A549 (cell line): ENCODE results near the gene LSS. TPM values are rescaled to one million over a fixed set of nuclear protein-coding genes. Genes with fewer than 3 reads are reported as not detected.

Source experiments
- ATAC-seq, 2 experiments: fragments of 200-7000 bp in 1 of 2; fragments of >200 bp in 1 of 2; cut with Nextera tagmentation in 1 of 2; cut with Tn5 transposase in 1 of 2; 3 replicates each; pipeline versions ENCODE4 v1.8.0 to v1.9.1; 2018 to 2020; ENCODE audit warnings: mild to moderate bottlenecking in 1 of 2, moderate library complexity in 1 of 2
- CTCF ChIA-PET: fragments of 300-600 bp; sonication (Branson Sonifier 250); formaldehyde crosslinking; extraction: SDS; loops from one replicate; lab custom pipeline; 2021; ENCODE audit warnings: antibody characterized with exemption, inconsistent platforms; lab: Yijun Ruan, JAX
- POLR2A ChIA-PET: fragments of 350-600 bp; formaldehyde crosslinking; extraction: SDS; loops from one replicate; lab custom pipeline; 2021; ENCODE audit warnings: antibody characterized with exemption, inconsistent platforms; lab: Yijun Ruan, JAX
- DNase-seq, 2 experiments: peaks; one replicate each; pipeline versions ENCODE4 v3.0.0 to v3.0.0-alpha.2; 2011 to 2016; ENCODE audit warnings: low read depth in 1 of 2, low spot score in 1 of 2
- FAIRE-seq: peaks from 2 replicates; lab custom pipeline; 2011; peaks lifted over from hg19 to GRCh38; lab: Jason Lieb, UNC
- H3K27ac ChIP-seq, 2 experiments: fragments of >200 bp; sonication (Bioruptor Twin); formaldehyde crosslinking; 3 replicates each; pipeline ENCODE4 v1.5.1; 2016 to 2017
- H3K4me1 ChIP-seq: fragments of >200 bp; sonication (Bioruptor Twin); formaldehyde crosslinking; 3 replicates; pipeline ENCODE4 v1.6.1; 2016
- H3K4me2 ChIP-seq: fragments of >200 bp; sonication (Bioruptor Twin); formaldehyde crosslinking; 3 replicates; pipeline ENCODE4 v1.6.1; 2016
- H3K4me3 ChIP-seq: fragments of >200 bp; sonication (Bioruptor Twin); formaldehyde crosslinking; 3 replicates; pipeline ENCODE4 v1.5.1; 2016
- H3K9me3 ChIP-seq: fragments of >200 bp; sonication (Bioruptor Twin); formaldehyde crosslinking; 3 replicates; pipeline ENCODE4 v1.6.1; 2016
- BCL3 ChIP-seq: fragments of >200 bp; sonication (Bioruptor Twin); formaldehyde crosslinking; IDR thresholded peaks from 3 replicates; pipeline ENCODE4 v1.6.1; 2016
- CBX2 ChIP-seq: fragments of 200-600 bp; sonication (generic); IDR thresholded peaks from 2 replicates; pipeline ENCODE4 v1.6.1; 2016; ENCODE audit warnings: low read depth, mild to moderate bottlenecking, borderline replicate concordance
- CEBPB ChIP-seq, 2 experiments: fragments of >200 bp in 1 of 2; sonication (Bioruptor Twin) in 1 of 2; formaldehyde crosslinking in 1 of 2; IDR thresholded peaks; 2 replicates each; pipeline ENCODE4 v1.6.1; 2012 to 2016
- CTCF ChIP-seq: fragments of >200 bp; sonication (Bioruptor Twin); formaldehyde crosslinking; IDR thresholded peaks from 3 replicates; pipeline ENCODE4 v1.5.1; 2016
- E2F6 ChIP-seq: IDR thresholded peaks from 2 replicates; pipeline ENCODE4 v1.6.1; 2012; ENCODE audit warnings: low read depth, borderline replicate concordance
- ELK1 ChIP-seq: fragments of 150-350 bp; IDR thresholded peaks from 2 replicates; pipeline ENCODE4 v1.6.1; 2014; ENCODE audit warnings: low read depth, mild to moderate bottlenecking, low read length
- HOXB5 ChIP-seq: fragments of 250-450 bp; sonication (Bioruptor Pico); IDR thresholded peaks from 2 replicates; pipeline ENCODE4 v1.5.0; 2020; ENCODE audit warnings: mild to moderate bottlenecking, moderate library complexity
- JUN ChIP-seq, 2 experiments: fragments of >200 bp; sonication (Bioruptor Twin); formaldehyde crosslinking; IDR thresholded peaks; 2 replicates in 1 of 2; 3 replicates in 1 of 2; pipeline ENCODE4 v1.6.1; 2016 to 2017
- JUNB ChIP-seq: fragments of >200 bp; sonication (Bioruptor Twin); formaldehyde crosslinking; IDR thresholded peaks from 2 replicates; pipeline ENCODE4 v1.6.1; 2016
- KDM1A ChIP-seq: fragments of 200-600 bp; sonication (generic); IDR thresholded peaks from 2 replicates; pipeline ENCODE4 v1.6.1; 2016; ENCODE audit warnings: low read depth, mild to moderate bottlenecking
- MAFK ChIP-seq: fragments of 450-650 bp; IDR thresholded peaks from 2 replicates; pipeline ENCODE4 v1.6.1; 2014; ENCODE audit not compliant: partially characterized antibody
- MAX ChIP-seq: IDR thresholded peaks from 2 replicates; pipeline ENCODE4 v1.6.1; 2012
- MYC ChIP-seq: IDR thresholded peaks from 2 replicates; pipeline ENCODE4 v1.6.1; 2012; ENCODE audit warnings: mild to moderate bottlenecking, inconsistent platforms, low read length, improper control_type of control experiment, borderline replicate concordance
- PHF8 ChIP-seq: fragments of 200-600 bp; sonication (generic); IDR thresholded peaks from 2 replicates; pipeline ENCODE4 v1.6.1; 2016; ENCODE audit warnings: low read depth, mild to moderate bottlenecking, antibody characterized with exemption, moderate library complexity, borderline replicate concordance
- POLR2A ChIP-seq: IDR thresholded peaks from 2 replicates; pipeline ENCODE4 v1.6.1; 2012; ENCODE audit warnings: mild to moderate bottlenecking, low read length
- REST ChIP-seq: fragments of 200-600 bp; sonication (generic); IDR thresholded peaks from 2 replicates; pipeline ENCODE4 v1.6.1; 2016; ENCODE audit warnings: antibody characterized with exemption, mild to moderate bottlenecking, moderate library complexity
- SMC3 ChIP-seq: fragments of >200 bp; sonication (Bioruptor Twin); formaldehyde crosslinking; IDR thresholded peaks from 3 replicates; pipeline ENCODE4 v1.6.1; 2018; ENCODE audit warnings: inconsistent platforms
- SREBF2 ChIP-seq: fragments of 450-650 bp; IDR thresholded peaks from 2 replicates; pipeline ENCODE4 v1.6.1; 2014; ENCODE audit warnings: mild to moderate bottlenecking, moderate library complexity
- TP53 ChIP-seq: fragments of 250-450 bp; sonication (Bioruptor Pico); IDR thresholded peaks from 2 replicates; pipeline ENCODE4 v1.5.0; 2021; ENCODE audit warnings: mild to moderate bottlenecking, moderate library complexity
- ZFP36 ChIP-seq: fragments of 450-650 bp; IDR thresholded peaks from 2 replicates; pipeline ENCODE4 v1.6.1; 2014; ENCODE audit warnings: borderline replicate concordance; ENCODE audit not compliant: partially characterized antibody
- ZNF302 ChIP-seq: fragments of 250-450 bp; sonication (Bioruptor Pico); IDR thresholded peaks from 2 replicates; pipeline ENCODE4 v1.9.0; 2021; ENCODE audit warnings: inconsistent platforms, mild to moderate bottlenecking, moderate library complexity
- WGBS: methylation state at CpG from one replicate; pipeline ENCODE4 v1.1.6; 2017; ENCODE audit errors: missing lambda C conversion rate; 5-methylcytosine and 5-hydroxymethylcytosine counted together
- polyA plus RNA-seq, 4 experiments: library from polyadenylated mRNA; depleted of rRNA in 3 of 4; stranded (reverse); fragments of >200 nt; fragmentation: RNase III in 1 of 4; extraction: RNeasy Plus Mini Kit Qiagen cat#74134 plus additional on column Dnase treatment in 1 of 4; gene quantifications; 2 replicates in 3 of 4; 3 replicates in 1 of 4; pipeline ENCODE4 v1.2.3, GENCODE V29; 2011 to 2017

The LSS gene
- polyA plus RNA-seq, 2 of the 4 experiments (the other 2 are of a cell fraction): 9.5 to 22.0 TPM

GRCh38 chr21:46229133-46229922 lies 754 bp upstream of the LSS start:
- 4% methylated on average over 18 of the region's 72 CpGs for WGBS
- peak; percentile 89 for TF ChIP-seq MAX
- peak in 1 of 2 experiments; percentile 63; a peak in 2 of 5 replicates for TF ChIP-seq JUN (IDR thresholded peaks at IDR 0.05)
- no peak for TF ChIP-seq ELK1
- TF ChIP-seq MYC: peak; percentile 81; the same call in 1 of the 2 replicates
- TF ChIP-seq CTCF: peak; percentile 42
- TF ChIP-seq E2F6: peak; percentile 71
- peak; percentile 21; the same call in 1 of the 2 replicates for TF ChIP-seq POLR2A
- no peak for TF ChIP-seq REST
- TF ChIP-seq CEBPB (IDR thresholded peaks at IDR 0.05): no peak
- peak; percentile 54; the same call in 1 of the 2 replicates for TF ChIP-seq PHF8
- no peak for TF ChIP-seq SMC3
- 0 out of 3 replicates have a peak, but pooled peaks have one; percentile 41 for TF ChIP-seq BCL3
- no peak for TF ChIP-seq CBX2
- peak overlapping the region; percentile 59 for H3K4me3 ChIP-seq
- no peaks in the 10 kb centered on the region for H3K9me3 ChIP-seq
- H3K27ac ChIP-seq: peak overlapping the region; percentile 93 to 99
- peak overlapping the region; percentile 88 for H3K4me2 ChIP-seq
- POLR2A ChIA-PET: interaction anchor here (0.6 kb wide), 1 partner anchor 177 kb away, joined by 3 read pairs; no protein-coding TSS in a partner anchor
- peaks cover 14% of the 10 kb centered on the region for H3K4me1 ChIP-seq
- CTCF ChIA-PET: interaction anchor here (1.3 to 2.1 kb wide), 4 partner anchors 14 to 28 kb away, joined by 4 to 7 read pairs (median 4); no protein-coding TSS in a partner anchor
- FAIRE-seq: no peak
- DNase-seq: peak in 1 of 2 experiments; percentile 16
- peak; percentile 54 to 64 for ATAC-seq

- POLR2A ChIA-PET: no interaction called here
- WGBS: 10% methylated on average over 20 of the region's 20 CpGs
- DNase-seq: no peak
- CTCF ChIA-PET: interaction anchor here (0.7 to 2.3 kb wide), 5 partner anchors 12 to 254 kb away, joined by 3 to 7 read pairs (median 3); no protein-coding TSS in a partner anchor
- Histone ChIP-seq H3K9me3 (no peaks in the 10 kb centered on the region), H3K4me2 (peak overlapping the region; percentile 91), H3K27ac (peak overlapping the region; percentile 87 to 93), H3K4me3 (peak overlapping the region; percentile 81), H3K4me1 (peaks cover 14% of the 10 kb centered on the region)
- no peak for ATAC-seq
- FAIRE-seq: no peak
- no peak for TF ChIP-seq ELK1
- no peak for TF ChIP-seq CBX2
- TF ChIP-seq MAFK: no peak
- no peak for TF ChIP-seq TP53
- no peak for TF ChIP-seq ZNF302 (CRISPR knock-in tag)
- TF ChIP-seq SREBF2: no peak
- TF ChIP-seq HOXB5 (CRISPR knock-in tag): no peak
- no peak for TF ChIP-seq SMC3
- no peak for TF ChIP-seq CTCF
- no peak for TF ChIP-seq JUNB
- TF ChIP-seq ZFP36: no peak
- TF ChIP-seq KDM1A: no peak
Observed at GRCh38 chr21:46227811-46228344, 696 bp downstream of the LSS start.
